Kidney epithelial cell (primary cell): Measurements from ENCODE around the gene C10orf90. TPM values are rescaled to one million over a fixed set of nuclear protein-coding genes. Genes with fewer than 3 reads are reported as not detected.

Experiments used
- DNase-seq: peaks from one replicate; pipeline ENCODE4 v3.0.0-alpha.2; 2010; ENCODE audit warnings: low read depth
- H3K27me3 ChIP-seq: 2 replicates; pipeline ENCODE4 v1.6.0; 2011; ENCODE audit warnings: low read length; ENCODE audit not compliant: control insufficient read depth, insufficient read depth
- H3K36me3 ChIP-seq: 2 replicates; pipeline ENCODE4 v1.5.1; 2011; ENCODE audit warnings: low read length; ENCODE audit not compliant: control insufficient read depth, insufficient read depth
- H3K4me3 ChIP-seq: 2 replicates; pipeline ENCODE4 v1.5.1; 2011; ENCODE audit warnings: low read depth, mild to moderate bottlenecking, control low read depth, low read length
- total RNA-seq: library from RNA; depleted of rRNA; stranded (reverse); fragments of >200 nt; gene quantifications from 2 replicates; pipeline ENCODE4 v1.2.3, GENCODE V29; 2015
- TF ChIP-seq, protein P1 (sequence below): IDR thresholded peaks from 2 replicates; pipeline ENCODE4 v1.5.1; 2011; ENCODE audit warnings: mild to moderate bottlenecking, moderate library complexity, low read length, control low read depth, inconsistent platforms; ENCODE audit not compliant: insufficient read depth, poor library complexity, severe bottlenecking

The C10orf90 gene
- total RNA-seq, 1 donor from 2014 or later: not detected

DNA sequence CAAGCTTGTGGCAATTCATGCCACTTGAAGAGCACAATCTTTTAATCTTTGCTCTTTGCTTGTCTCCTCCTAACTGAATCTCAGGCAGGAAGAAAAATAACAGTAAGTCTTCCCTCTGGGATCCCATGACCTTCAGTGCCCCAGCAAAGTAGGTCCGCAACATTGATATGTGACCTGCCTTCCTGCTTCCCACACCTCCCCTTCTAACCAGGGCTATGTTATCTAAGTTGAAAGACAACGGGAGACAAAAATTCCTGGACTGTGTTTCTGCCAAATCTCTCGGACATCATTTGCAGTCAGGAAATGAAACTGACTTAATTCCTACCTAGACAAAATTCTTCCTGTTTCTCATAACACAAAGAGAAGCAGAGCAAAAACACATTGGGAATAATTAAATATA is 53.8 kb downstream of the C10orf90 start:
- TF ChIP-seq, protein P1, sequence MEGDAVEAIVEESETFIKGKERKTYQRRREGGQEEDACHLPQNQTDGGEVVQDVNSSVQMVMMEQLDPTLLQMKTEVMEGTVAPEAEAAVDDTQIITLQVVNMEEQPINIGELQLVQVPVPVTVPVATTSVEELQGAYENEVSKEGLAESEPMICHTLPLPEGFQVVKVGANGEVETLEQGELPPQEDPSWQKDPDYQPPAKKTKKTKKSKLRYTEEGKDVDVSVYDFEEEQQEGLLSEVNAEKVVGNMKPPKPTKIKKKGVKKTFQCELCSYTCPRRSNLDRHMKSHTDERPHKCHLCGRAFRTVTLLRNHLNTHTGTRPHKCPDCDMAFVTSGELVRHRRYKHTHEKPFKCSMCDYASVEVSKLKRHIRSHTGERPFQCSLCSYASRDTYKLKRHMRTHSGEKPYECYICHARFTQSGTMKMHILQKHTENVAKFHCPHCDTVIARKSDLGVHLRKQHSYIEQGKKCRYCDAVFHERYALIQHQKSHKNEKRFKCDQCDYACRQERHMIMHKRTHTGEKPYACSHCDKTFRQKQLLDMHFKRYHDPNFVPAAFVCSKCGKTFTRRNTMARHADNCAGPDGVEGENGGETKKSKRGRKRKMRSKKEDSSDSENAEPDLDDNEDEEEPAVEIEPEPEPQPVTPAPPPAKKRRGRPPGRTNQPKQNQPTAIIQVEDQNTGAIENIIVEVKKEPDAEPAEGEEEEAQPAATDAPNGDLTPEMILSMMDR: no peak
- no peaks in the 10 kb centered on the region for H3K27me3 ChIP-seq
- no peak for DNase-seq
- H3K36me3 ChIP-seq: no peaks in the 10 kb centered on the region
- H3K4me3 ChIP-seq: no peak overlapping the region

DNA sequence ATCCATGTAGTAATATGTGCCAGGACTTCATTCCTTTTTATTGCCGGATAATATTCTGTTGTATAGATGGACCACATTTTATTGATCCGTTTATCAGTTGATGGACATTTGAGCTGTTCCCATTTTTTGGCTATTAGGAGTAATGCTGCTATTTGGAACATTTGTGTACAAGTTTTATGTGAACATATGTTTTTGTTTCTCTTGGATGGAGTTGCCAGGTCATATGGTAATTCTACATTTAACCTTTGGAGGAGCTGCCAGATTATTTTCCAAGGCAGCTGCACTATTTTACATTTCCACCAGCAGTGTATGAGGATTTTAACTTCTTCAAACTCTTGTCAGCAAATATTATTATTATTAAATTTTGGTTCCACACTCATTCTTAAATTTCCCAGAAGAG is 59.2 kb downstream of the C10orf90 start:
- Histone ChIP-seq H3K36me3 (no peaks in the 10 kb centered on the region), H3K27me3 (no peaks in the 10 kb centered on the region), H3K4me3 (no peak overlapping the region)
- DNase-seq: no peak
- TF ChIP-seq, protein P1: no peak

DNA sequence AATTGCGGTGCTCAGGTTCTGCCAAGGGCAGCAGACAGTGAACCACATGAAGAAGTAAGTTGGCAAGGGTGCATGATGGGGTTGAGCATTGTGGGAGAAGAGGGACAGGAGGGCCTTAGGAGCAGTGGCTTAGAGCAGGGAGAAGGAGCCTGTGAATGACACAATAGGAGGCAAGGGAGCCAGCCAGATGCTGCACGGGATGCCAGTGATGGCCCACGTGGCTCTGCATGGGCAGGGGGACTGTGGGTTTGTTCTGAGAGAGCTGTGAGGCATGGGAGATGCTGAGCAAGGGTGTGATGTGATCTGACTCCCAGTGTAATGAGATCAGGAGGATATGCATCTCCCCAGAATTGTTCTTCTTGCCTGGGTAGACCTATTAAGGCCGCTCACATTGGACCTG is 60.9 kb downstream of the C10orf90 start:
- Histone ChIP-seq H3K4me3 (no peak overlapping the region), H3K27me3 (no peaks in the 10 kb centered on the region), H3K36me3 (no peaks in the 10 kb centered on the region)
- TF ChIP-seq, protein P1: no peak
- no peak for DNase-seq

DNA sequence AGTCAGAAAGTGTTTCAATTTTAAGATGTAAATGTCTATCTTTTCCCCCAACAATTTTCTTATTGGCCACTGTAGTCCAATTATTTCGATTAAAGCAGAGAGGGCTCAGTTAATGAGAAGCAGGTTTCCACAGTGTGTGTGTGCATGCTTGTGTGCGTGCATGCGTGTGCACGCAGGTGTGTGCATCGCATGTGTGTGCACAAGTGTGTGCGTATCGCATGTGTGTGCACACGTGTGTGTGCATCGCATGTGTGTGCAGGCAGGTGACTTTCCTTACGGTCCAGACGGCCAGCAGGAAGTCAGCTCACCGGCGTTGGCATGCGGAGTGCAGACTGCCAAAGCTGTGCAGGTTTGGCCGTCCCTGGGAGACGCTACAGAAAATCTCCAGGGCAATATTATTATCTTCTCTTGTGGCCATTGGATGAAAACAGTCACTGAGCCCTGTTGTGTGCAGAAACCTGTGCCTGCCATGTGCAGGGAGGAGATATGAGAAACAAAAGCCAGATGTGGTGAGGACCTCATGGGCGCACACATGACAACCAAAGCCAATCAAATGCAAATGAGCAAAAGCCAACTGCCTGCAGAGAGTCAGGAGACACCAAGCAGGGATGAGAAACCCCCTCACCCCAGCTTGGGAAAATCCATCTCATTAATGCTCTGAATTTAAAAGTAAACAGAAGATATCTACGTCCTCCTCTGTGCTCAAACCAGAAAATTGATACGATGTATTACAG is 70.4 kb downstream of the C10orf90 start:
- no peak for DNase-seq
- Histone ChIP-seq H3K4me3 (no peak overlapping the region), H3K36me3 (no peaks in the 10 kb centered on the region), H3K27me3 (peaks cover 3% of the 10 kb centered on the region)
- TF ChIP-seq, protein P1: no peak

DNA sequence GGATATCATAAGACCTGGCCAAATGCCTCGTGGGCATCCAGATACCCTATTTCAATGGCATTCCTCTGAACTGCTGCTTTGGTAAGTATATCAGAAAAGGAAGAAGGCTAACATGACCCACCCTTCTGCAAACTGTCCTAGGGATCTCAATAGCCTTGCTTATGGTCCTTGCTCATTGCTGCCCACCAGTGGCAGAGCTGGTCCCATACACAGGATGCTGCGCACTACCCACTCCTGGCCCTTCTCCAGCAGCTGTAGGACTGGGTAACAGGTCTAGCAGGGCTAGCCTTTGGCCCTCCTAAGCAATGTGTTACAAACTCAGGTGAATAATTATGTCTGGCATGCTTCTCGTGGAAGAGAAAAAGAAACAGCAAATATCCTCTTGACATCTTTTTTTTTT is 72.5 kb downstream of the C10orf90 start:
- no peak overlapping the region for H3K4me3 ChIP-seq
- H3K27me3 ChIP-seq: no peaks in the 10 kb centered on the region
- TF ChIP-seq, protein P1: peak; percentile 71
- DNase-seq: no peak
- no peaks in the 10 kb centered on the region for H3K36me3 ChIP-seq

DNA sequence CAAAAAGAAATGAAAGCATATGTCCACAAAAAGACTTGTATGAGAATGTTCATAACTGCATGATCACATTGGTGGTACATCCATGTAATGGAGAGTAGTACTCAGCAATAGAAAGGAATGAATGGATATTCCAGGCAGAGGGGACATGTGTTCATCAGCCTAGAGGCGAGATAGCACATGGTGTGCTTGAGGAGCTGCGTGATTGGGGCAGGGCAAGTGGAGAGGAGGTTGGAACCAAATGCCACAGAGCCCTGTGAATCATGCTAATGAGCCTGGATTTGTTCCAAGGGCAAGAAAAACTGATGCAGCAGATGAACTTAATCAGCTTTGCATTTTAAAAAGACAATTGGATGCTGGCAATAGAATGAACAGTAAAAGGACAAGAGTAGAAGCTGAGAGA is 73.3 kb downstream of the C10orf90 start:
- no peak for DNase-seq
- TF ChIP-seq, protein P1: no peak
- no peak overlapping the region for H3K4me3 ChIP-seq

More for the DNA sequence above, 73.3 kb downstream of the C10orf90 start:
- Histone ChIP-seq H3K36me3 (no peaks in the 10 kb centered on the region), H3K27me3 (no peaks in the 10 kb centered on the region)
